Omental fat pad (tissue), 4 donors: ENCODE data around the gene FOXF2. TPM values are rescaled to one million over a fixed set of nuclear protein-coding genes. Genes with fewer than 3 reads are reported as not detected.
A peak's percentile ranks its signal among the peaks of the same experiment; 100 is the strongest.
"Not testable (repeated sequence)": the region's sequence is repeated elsewhere in the genome, so short reads cannot be mapped to it uniquely, and the experiment has no call there.

Experiments used
- ATAC-seq: fragments of 150-250 bp; one replicate; pipeline ENCODE4 v1.9.1; 2016; ENCODE audit warnings: mild to moderate bottlenecking, moderate library complexity; ENCODE audit not compliant: low FRiP score
- DNase-seq: peaks from one replicate; pipeline ENCODE4 v3.0.0-alpha.2; 2019; ENCODE audit warnings: low spot score
- total RNA-seq, 4 donors: library from RNA; depleted of rRNA; stranded (reverse); fragments of >200 nt; gene quantifications; one replicate each; pipeline ENCODE4 v1.1.0, GENCODE V29; 2016
- TF ChIP-seq, protein P1 (sequence below), 3 donors: fragments of 450-650 bp; IDR thresholded peaks; one replicate each; pipeline ENCODE4 v1.5.1; 2016 to 2017; ENCODE audit warnings: antibody characterized with exemption in 3 of 3, mild to moderate bottlenecking in 3 of 3, moderate library complexity in 2 of 3

FOXF2 gene
- total RNA-seq, 4 donors from 2014 or later = 0.65 to 1.1 (median 0.95) TPM

DNA sequence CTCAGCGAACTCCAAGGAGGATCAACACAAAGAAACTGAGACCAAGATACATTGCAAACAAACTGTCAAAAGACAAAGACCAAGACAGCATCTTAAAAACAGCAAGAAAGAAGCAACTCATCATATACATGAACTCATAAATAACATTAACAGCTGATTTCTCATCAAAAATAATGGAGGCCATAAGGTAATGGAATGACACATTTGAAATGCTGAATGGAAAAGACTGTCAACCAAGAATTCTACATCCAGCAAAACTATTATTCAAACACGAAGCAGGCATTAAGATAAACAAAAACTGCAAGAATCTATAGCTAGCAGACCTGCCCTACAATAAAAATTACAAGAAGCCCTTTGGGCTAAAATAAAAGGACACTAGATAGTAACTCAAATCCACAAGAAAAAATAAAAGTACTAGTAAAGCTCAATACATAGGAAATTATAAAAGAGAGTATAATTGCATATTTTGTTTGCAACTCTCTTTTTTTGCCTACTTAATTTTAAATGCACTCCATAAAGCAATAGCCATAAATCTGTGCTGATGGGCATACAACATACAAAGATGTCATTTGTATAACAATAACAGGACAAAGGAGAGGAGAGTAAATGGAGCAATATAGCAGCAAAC lies 37.9 kb upstream of the FOXF2 start:
- DNase-seq (no peak), ATAC-seq (no peak)
- TF ChIP-seq, protein P1, sequence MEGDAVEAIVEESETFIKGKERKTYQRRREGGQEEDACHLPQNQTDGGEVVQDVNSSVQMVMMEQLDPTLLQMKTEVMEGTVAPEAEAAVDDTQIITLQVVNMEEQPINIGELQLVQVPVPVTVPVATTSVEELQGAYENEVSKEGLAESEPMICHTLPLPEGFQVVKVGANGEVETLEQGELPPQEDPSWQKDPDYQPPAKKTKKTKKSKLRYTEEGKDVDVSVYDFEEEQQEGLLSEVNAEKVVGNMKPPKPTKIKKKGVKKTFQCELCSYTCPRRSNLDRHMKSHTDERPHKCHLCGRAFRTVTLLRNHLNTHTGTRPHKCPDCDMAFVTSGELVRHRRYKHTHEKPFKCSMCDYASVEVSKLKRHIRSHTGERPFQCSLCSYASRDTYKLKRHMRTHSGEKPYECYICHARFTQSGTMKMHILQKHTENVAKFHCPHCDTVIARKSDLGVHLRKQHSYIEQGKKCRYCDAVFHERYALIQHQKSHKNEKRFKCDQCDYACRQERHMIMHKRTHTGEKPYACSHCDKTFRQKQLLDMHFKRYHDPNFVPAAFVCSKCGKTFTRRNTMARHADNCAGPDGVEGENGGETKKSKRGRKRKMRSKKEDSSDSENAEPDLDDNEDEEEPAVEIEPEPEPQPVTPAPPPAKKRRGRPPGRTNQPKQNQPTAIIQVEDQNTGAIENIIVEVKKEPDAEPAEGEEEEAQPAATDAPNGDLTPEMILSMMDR (IDR thresholded peaks at IDR 0.05) = no peak

DNA sequence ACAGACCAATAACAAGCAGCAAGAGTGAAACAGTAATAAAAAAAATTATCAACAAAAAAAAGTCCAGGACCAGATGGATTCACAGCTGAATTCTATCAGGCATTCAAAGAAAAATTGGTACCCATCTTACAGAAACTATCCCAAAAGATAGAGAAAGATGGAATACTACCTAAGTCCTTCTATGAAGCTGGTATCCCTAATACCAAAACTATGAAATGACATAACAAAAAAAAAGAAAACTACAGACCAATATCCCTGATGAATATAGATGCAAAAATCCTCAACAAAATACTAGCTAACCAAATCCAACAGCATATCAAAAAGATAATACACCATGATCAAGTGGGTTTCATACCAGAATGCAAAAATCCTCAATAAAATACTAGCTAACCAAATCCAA lies 34.3 kb upstream of the FOXF2 start:
- DNase-seq, ATAC-seq: not testable (repeated sequence)

DNA sequence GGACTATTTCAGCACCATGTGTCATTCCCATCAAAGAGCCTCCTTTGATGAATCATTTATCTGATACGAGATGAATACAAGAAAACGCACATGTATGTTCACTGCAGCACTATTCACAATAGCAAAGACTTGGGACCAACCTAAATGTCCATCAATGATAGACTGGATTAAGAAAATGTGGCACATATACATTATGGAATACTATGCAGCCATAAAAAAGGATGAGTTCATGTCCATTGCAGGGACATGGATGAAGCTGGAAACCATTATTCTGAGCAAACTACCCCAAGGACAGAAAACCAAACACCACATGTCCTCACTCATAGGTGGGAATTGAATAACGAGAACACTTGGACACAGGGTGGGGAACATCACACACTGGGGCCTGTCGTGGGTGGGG lies 27.7 kb upstream of the FOXF2 start:
- ATAC-seq, DNase-seq: not testable (repeated sequence)

DNA sequence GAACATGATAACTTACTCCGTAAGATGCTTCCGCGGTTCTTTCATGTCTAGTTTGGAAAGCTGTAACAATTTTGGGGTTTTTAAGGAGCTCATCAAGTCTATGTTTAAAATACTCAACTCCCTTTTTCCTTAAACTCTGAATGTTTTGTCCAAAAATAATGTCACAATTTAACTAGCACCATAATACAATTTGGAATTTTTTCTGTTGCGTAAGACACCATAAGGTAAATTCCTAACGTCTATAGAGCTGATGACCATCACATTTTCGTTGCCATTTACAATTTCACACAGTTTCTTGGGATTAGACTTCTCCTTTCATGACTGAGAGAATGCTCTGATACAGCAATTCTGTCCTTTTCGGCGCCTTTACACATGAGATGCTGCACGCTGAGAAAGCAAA lies 26.7 kb upstream of the FOXF2 start:
- no peak for ATAC-seq
- DNase-seq = no peak
- TF ChIP-seq, protein P1 (IDR thresholded peaks at IDR 0.05) = no peak

DNA sequence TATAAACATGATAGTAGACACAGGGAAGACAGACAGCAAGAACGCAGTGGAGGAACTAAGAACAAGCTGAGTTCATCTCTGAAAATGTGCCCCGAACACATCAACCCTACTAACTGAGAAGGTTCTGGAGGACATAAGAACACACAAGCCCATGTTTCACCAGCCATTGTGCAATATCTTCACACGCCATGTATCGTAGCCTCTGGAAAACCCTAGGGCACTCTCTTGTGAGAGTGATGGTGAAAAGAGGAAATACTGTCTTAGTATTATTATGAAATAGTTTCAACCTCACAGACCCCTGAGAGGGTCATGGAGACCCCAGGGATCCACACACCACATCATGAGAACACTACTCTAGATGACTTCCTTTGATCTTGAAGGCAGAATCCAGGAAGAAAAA lies 26.1 kb upstream of the FOXF2 start:
- TF ChIP-seq, protein P1 (IDR thresholded peaks at IDR 0.05) = no peak
- no peak for ATAC-seq
- DNase-seq = no peak

DNA sequence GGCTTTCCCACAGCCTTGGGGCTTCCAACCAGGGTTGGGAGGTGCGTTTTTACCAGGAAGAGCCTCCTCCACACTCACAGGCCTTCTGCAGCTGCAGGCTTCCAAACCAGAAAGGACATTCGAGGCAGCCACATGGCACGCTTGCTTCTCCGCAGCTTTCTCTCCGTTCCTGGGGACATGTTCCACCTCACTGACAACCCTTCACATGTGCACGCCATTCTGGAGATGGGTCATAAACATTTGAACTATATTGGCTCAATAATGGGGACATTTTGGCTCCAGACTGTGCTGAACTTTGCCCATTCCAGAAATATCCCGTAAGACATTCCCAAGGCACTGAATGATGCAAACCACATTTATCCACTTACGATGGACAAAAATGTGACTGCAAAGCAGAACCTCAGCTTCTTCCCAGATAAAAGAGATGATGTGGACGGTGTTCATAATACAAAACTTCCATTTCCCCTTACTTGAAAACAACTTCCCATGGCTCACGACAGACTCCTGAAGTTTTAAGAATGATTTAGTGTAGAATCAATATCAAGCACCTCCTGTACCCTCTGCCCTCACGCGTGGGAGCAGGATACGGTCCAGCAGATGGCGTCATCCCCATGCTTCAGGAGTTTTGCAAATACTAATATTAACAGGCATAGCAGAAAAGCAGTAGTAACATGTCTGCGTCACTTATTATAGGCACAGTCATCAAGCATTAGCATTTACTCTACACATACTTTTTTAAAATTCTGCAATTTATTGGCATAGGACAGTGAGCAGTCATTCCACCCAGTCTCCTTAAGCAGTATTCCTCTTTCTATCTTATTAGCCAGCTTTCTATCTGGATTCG lies 25.4 kb upstream of the FOXF2 start:
- TF ChIP-seq, protein P1 (IDR thresholded peaks at IDR 0.05) = no peak
- ATAC-seq (peak; percentile 62), DNase-seq (no peak)

DNA sequence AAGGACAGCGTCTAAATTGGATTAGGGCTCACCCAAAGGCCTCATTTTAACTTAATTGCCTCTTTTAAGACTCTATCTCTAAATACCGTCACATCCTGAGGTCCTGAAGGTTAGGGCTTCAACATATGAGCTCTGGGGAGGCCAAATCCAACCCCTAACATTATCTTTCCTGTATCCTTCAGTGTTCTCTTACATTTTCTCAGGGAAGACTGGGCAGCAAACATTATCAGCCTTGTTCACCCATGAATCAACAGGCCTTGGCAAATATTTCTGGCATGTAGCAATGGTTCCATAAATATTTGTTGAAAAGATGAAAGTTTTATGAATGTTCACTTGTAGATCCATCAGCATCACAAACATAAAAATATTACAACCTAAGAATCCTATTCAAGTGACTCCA lies 24.6 kb upstream of the FOXF2 start:
- no peak for ATAC-seq
- TF ChIP-seq, protein P1 (IDR thresholded peaks at IDR 0.05) = no peak
- DNase-seq = no peak

DNA sequence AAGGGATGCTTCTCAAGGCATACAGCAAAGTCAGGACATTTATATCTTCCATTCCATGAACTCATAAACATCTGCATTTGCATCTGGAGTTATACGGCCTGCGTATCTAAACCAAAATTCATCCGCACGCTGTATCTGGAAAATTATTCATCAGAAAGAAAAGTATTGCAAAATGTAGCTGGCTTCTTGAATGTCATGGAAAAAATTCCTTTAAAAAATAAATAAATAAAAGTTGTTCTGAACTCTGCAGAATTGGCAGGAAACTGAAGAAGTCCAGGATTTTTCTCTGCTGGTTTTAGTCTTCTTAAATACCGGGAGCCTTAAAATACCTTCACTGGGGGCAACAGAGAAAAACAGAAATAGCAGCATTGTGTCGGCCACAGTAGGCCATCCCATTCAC lies 23.7 kb upstream of the FOXF2 start:
- ATAC-seq (no peak), DNase-seq (no peak)
- TF ChIP-seq, protein P1 (IDR thresholded peaks at IDR 0.05) = no peak
